Activated CD4-positive, alpha-beta memory T cell treated with anti-CD3 and anti-CD28 coated beads for 36 hours (primary cell): ENCODE data around the gene ARNT2. TPM values are rescaled to one million over a fixed set of nuclear protein-coding genes. Genes with fewer than 3 reads are reported as not detected.
"Not testable (repeated sequence)": the region's sequence is repeated elsewhere in the genome, so short reads cannot be mapped to it uniquely, and the experiment has no call there.

Experiments used
- CTCF ChIA-PET: fragments of 350-600 bp; sonication (Branson Sonifier 250); formaldehyde crosslinking; loops from one replicate; lab custom pipeline; 2021; ENCODE audit warnings: antibody characterized with exemption, inconsistent platforms; lab: Charles Lee
- POLR2A ChIA-PET: fragments of 350-600 bp; sonication (Branson Sonifier 250); formaldehyde crosslinking; loops from one replicate; lab custom pipeline; 2021; ENCODE audit warnings: antibody characterized with exemption; lab: Charles Lee
- DNase-seq: peaks from one replicate; pipeline ENCODE4 v3.0.0-alpha.2; 2020
- H3K27ac Mint-ChIP-seq: one replicate; pipeline ENCODE4 v1.8.0; 2021; ENCODE audit warnings: mixed read lengths
- H3K27me3 Mint-ChIP-seq: one replicate; pipeline ENCODE4 v1.8.0; 2021; ENCODE audit warnings: mixed read lengths
- H3K36me3 Mint-ChIP-seq: one replicate; pipeline ENCODE4 v1.8.0; 2021; ENCODE audit warnings: mixed read lengths
- H3K4me1 Mint-ChIP-seq: one replicate; pipeline ENCODE4 v1.8.0; 2021; ENCODE audit warnings: low read depth, mixed read lengths
- H3K4me3 Mint-ChIP-seq: one replicate; pipeline ENCODE4 v1.8.0; 2021; ENCODE audit warnings: mild to moderate bottlenecking, mixed read lengths
- H3K9me3 Mint-ChIP-seq: one replicate; pipeline ENCODE4 v1.8.0; 2021; ENCODE audit warnings: mixed read lengths
- intact Hi-C: fragments of 100-400 bp; cut with micrococcal nuclease; formaldehyde crosslinking; loops from one replicate; pipeline ENCODE4 v1.15.1; 2023
- total RNA-seq, 2 experiments: library from RNA; stranded (reverse); gene quantifications; one replicate each; pipeline ENCODE4 v1.2.3, GENCODE V29; 2021

The ARNT2 gene
- total RNA-seq, 2 experiments from 2014 or later, result 0.10 to 0.38 TPM

- no peak overlapping the region for H3K4me3 Mint-ChIP-seq
- H3K4me1 Mint-ChIP-seq, result no peaks in the 10 kb centered on the region
Observed at GRCh38 chr15:80500021-80500420, 95.8 kb downstream of the ARNT2 start.

GRCh38 chr15:80501476-80501875 is 97.3 kb downstream of the ARNT2 start:
- no peaks in the 10 kb centered on the region for H3K36me3 Mint-ChIP-seq
- no peaks in the 10 kb centered on the region for H3K4me1 Mint-ChIP-seq
- no peak overlapping the region for H3K4me3 Mint-ChIP-seq
- ChIA-PET CTCF (no interaction called here), POLR2A (no interaction called here)
- H3K27ac Mint-ChIP-seq, result no peak overlapping the region
- H3K27me3 Mint-ChIP-seq, result peaks cover 7% of the 10 kb centered on the region
- no peak for DNase-seq
- intact Hi-C loops, result no loop called here
- H3K9me3 Mint-ChIP-seq, result no peaks in the 10 kb centered on the region

More at GRCh38 chr15:80500021-80500420, 95.8 kb downstream of the ARNT2 start:
- DNase-seq, result no peak
- H3K27me3 Mint-ChIP-seq, result peaks cover 7% of the 10 kb centered on the region
- H3K27ac Mint-ChIP-seq, result no peak overlapping the region
- ChIA-PET POLR2A (no interaction called here), CTCF (no interaction called here)
- intact Hi-C loops, result no loop called here
- no peaks in the 10 kb centered on the region for H3K9me3 Mint-ChIP-seq
- H3K36me3 Mint-ChIP-seq, result no peaks in the 10 kb centered on the region

GRCh38 chr15:80502782-80503181 is 98.6 kb downstream of the ARNT2 start:
- DNase-seq, result no peak
- H3K4me1 Mint-ChIP-seq, result no peaks in the 10 kb centered on the region

GRCh38 chr15:80503319-80503952 is 99.3 kb downstream of the ARNT2 start:
- Mint-ChIP-seq H3K9me3 (no peaks in the 10 kb centered on the region), H3K27me3 (peaks cover 7% of the 10 kb centered on the region), H3K36me3 (no peaks in the 10 kb centered on the region), H3K4me3 (no peak overlapping the region), H3K27ac (no peak overlapping the region), H3K4me1 (no peaks in the 10 kb centered on the region)
- intact Hi-C loops, result no loop called here
- ChIA-PET POLR2A (no interaction called here), CTCF (no interaction called here)
- DNase-seq, result no peak

More at GRCh38 chr15:80502782-80503181, 98.6 kb downstream of the ARNT2 start:
- intact Hi-C loops, result no loop called here
- ChIA-PET CTCF (no interaction called here), POLR2A (no interaction called here)
- Mint-ChIP-seq H3K4me3 (no peak overlapping the region), H3K27ac (no peak overlapping the region), H3K9me3 (no peaks in the 10 kb centered on the region), H3K36me3 (no peaks in the 10 kb centered on the region), H3K27me3 (peaks cover 7% of the 10 kb centered on the region)

- peaks cover 7% of the 10 kb centered on the region for H3K27me3 Mint-ChIP-seq
- intact Hi-C loops, result no loop called here
- no peak overlapping the region for H3K27ac Mint-ChIP-seq
- H3K36me3 Mint-ChIP-seq, result no peaks in the 10 kb centered on the region
- CTCF ChIA-PET, result no interaction called here
- POLR2A ChIA-PET, result no interaction called here
- peaks cover 6% of the 10 kb centered on the region for H3K4me1 Mint-ChIP-seq
- H3K9me3 Mint-ChIP-seq, result no peaks in the 10 kb centered on the region
- H3K4me3 Mint-ChIP-seq, result no peak overlapping the region
- no peak for DNase-seq
Observed at GRCh38 chr15:80504931-80505330, 100.7 kb downstream of the ARNT2 start.

GRCh38 chr15:80506286-80506893 is 102.2 kb downstream of the ARNT2 start:
- peaks cover 7% of the 10 kb centered on the region for H3K27me3 Mint-ChIP-seq
- no peak overlapping the region for H3K27ac Mint-ChIP-seq
- ChIA-PET CTCF (no interaction called here), POLR2A (no interaction called here)
- intact Hi-C loops, result no loop called here
- H3K9me3 Mint-ChIP-seq, result no peaks in the 10 kb centered on the region
- H3K4me1 Mint-ChIP-seq, result peaks cover 10% of the 10 kb centered on the region
- H3K36me3 Mint-ChIP-seq, result no peaks in the 10 kb centered on the region
- H3K4me3 Mint-ChIP-seq, result no peak overlapping the region
- DNase-seq, result no peak

- DNase-seq, result no peak
- POLR2A ChIA-PET, result no interaction called here
- Mint-ChIP-seq H3K4me3 (no peak overlapping the region), H3K27ac (no peak overlapping the region), H3K36me3 (no peaks in the 10 kb centered on the region), H3K27me3 (peaks cover 8% of the 10 kb centered on the region), H3K4me1 (peaks cover 10% of the 10 kb centered on the region), H3K9me3 (no peaks in the 10 kb centered on the region)
- intact Hi-C loops, result no loop called here
- CTCF ChIA-PET, result no interaction called here
Observed at GRCh38 chr15:80507131-80507530, 102.9 kb downstream of the ARNT2 start.

GRCh38 chr15:80507638-80508316 is 103.6 kb downstream of the ARNT2 start:
- Mint-ChIP-seq H3K4me1 (peaks cover 10% of the 10 kb centered on the region), H3K36me3 (no peaks in the 10 kb centered on the region), H3K4me3 (no peak overlapping the region), H3K27ac (no peak overlapping the region), H3K9me3 (no peaks in the 10 kb centered on the region), H3K27me3 (peaks cover 4% of the 10 kb centered on the region)
- ChIA-PET CTCF (no interaction called here), POLR2A (no interaction called here)
- intact Hi-C loops, result no loop called here
- DNase-seq, result no peak

GRCh38 chr15:80508783-80509182 is 104.6 kb downstream of the ARNT2 start:
- DNase-seq, result no peak
- ChIA-PET CTCF (no interaction called here), POLR2A (no interaction called here)
- H3K4me3 Mint-ChIP-seq, result no peak overlapping the region
- H3K36me3 Mint-ChIP-seq, result no peaks in the 10 kb centered on the region
- intact Hi-C loops, result no loop called here
- no peaks in the 10 kb centered on the region for H3K9me3 Mint-ChIP-seq
- peaks cover 10% of the 10 kb centered on the region for H3K4me1 Mint-ChIP-seq
- peaks cover 4% of the 10 kb centered on the region for H3K27me3 Mint-ChIP-seq
- no peak overlapping the region for H3K27ac Mint-ChIP-seq

GRCh38 chr15:80509800-80510199 is 105.6 kb downstream of the ARNT2 start:
- H3K36me3 Mint-ChIP-seq, result no peaks in the 10 kb centered on the region
- no peak overlapping the region for H3K4me3 Mint-ChIP-seq
- H3K4me1 Mint-ChIP-seq, result peaks cover 10% of the 10 kb centered on the region
- POLR2A ChIA-PET, result no interaction called here
- peaks cover 2% of the 10 kb centered on the region for H3K27me3 Mint-ChIP-seq
- H3K9me3 Mint-ChIP-seq, result no peaks in the 10 kb centered on the region
- DNase-seq, result peak; percentile 11
- CTCF ChIA-PET, result no interaction called here
- intact Hi-C loops, result no loop called here
- peak overlapping the region; percentile 36 for H3K27ac Mint-ChIP-seq

- intact Hi-C loops, result not testable (repeated sequence)
Observed at GRCh38 chr15:80510985-80511384, 106.8 kb downstream of the ARNT2 start.

GRCh38 chr15:80512726-80513660 is 108.8 kb downstream of the ARNT2 start:
- peaks cover 10% of the 10 kb centered on the region for H3K4me1 Mint-ChIP-seq
- intact Hi-C loops, result no loop called here
- no peak overlapping the region for H3K27ac Mint-ChIP-seq
- DNase-seq, result no peak
- no peaks in the 10 kb centered on the region for H3K36me3 Mint-ChIP-seq
- H3K9me3 Mint-ChIP-seq, result peaks cover 19% of the 10 kb centered on the region
- ChIA-PET CTCF (interaction anchor here (1.1 kb wide), 1 partner anchor 57 kb away, joined by 4 read pairs; no protein-coding TSS in a partner anchor), POLR2A (no interaction called here)
- no peak overlapping the region for H3K4me3 Mint-ChIP-seq
- peaks cover 2% of the 10 kb centered on the region for H3K27me3 Mint-ChIP-seq

More at GRCh38 chr15:80510985-80511384, 106.8 kb downstream of the ARNT2 start:
- H3K27me3 Mint-ChIP-seq, H3K9me3 Mint-ChIP-seq, H3K4me3 Mint-ChIP-seq, CTCF ChIA-PET, H3K27ac Mint-ChIP-seq, H3K36me3 Mint-ChIP-seq, POLR2A ChIA-PET, DNase-seq, H3K4me1 Mint-ChIP-seq: not testable (repeated sequence)
